Astrocyte (in vitro differentiated cells and primary cell): Measurements from ENCODE around the gene LMAN1L. TPM values are rescaled to one million over a fixed set of nuclear protein-coding genes. Genes with fewer than 3 reads are reported as not detected.

Experiments used
- DNase-seq: peaks from one replicate; pipeline ENCODE4 v3.0.0-alpha.2; 2010; ENCODE audit warnings: low read depth
- FAIRE-seq: peaks from 2 replicates; lab custom pipeline; 2011; peaks lifted over from hg19 to GRCh38; lab: Jason Lieb, UNC
- H2AFZ ChIP-seq: 2 replicates; pipeline ENCODE4 v1.6.0; 2012; ENCODE audit warnings: low read depth, low read length, inconsistent platforms
- H3K27ac ChIP-seq: 2 replicates; pipeline ENCODE4 v1.5.1; 2011; ENCODE audit warnings: low read depth, low read length, inconsistent platforms
- H3K27me3 ChIP-seq: 2 replicates; pipeline ENCODE4 v1.6.0; 2011; ENCODE audit warnings: low read length, inconsistent platforms; ENCODE audit not compliant: insufficient read depth
- H3K36me3 ChIP-seq: 2 replicates; pipeline ENCODE4 v1.5.1; 2011; ENCODE audit warnings: low read length, inconsistent platforms; ENCODE audit not compliant: insufficient read depth
- H3K4me1 ChIP-seq: 2 replicates; pipeline ENCODE4 v1.5.1; 2011; ENCODE audit warnings: low read length, inconsistent platforms; ENCODE audit not compliant: insufficient read depth
- H3K4me2 ChIP-seq: 2 replicates; pipeline ENCODE4 v1.6.0; 2012; ENCODE audit warnings: low read length, inconsistent platforms
- H3K4me3 ChIP-seq: 2 replicates; pipeline ENCODE4 v1.5.1; 2011; ENCODE audit warnings: low read depth, mild to moderate bottlenecking, low read length, inconsistent platforms; ENCODE audit not compliant: insufficient read depth
- H3K79me2 ChIP-seq: 2 replicates; pipeline ENCODE4 v1.6.0; 2012; ENCODE audit warnings: mild to moderate bottlenecking, low read length, inconsistent platforms; ENCODE audit not compliant: insufficient read depth
- H3K9ac ChIP-seq: 2 replicates; pipeline ENCODE4 v1.6.0; 2012; ENCODE audit warnings: mild to moderate bottlenecking, low read length, inconsistent platforms
- H3K9me3 ChIP-seq: 2 replicates; pipeline ENCODE4 v1.5.1; 2012; ENCODE audit warnings: low read depth, mild to moderate bottlenecking, low read length, inconsistent platforms; ENCODE audit not compliant: insufficient read depth
- H4K20me1 ChIP-seq: 2 replicates; pipeline ENCODE4 v1.6.0; 2012; ENCODE audit warnings: low read length, inconsistent platforms; ENCODE audit not compliant: insufficient read depth
- H3K27ac Mint-ChIP-seq: one replicate; pipeline ENCODE4 v1.8.0; 2021; ENCODE audit warnings: mild to moderate bottlenecking, mixed read lengths; ENCODE audit not compliant: unreplicated experiment
- H3K27me3 Mint-ChIP-seq: one replicate; pipeline ENCODE4 v1.8.0; 2021; ENCODE audit warnings: low read depth, mixed read lengths; ENCODE audit not compliant: unreplicated experiment
- H3K36me3 Mint-ChIP-seq: one replicate; pipeline ENCODE4 v1.8.0; 2021; ENCODE audit warnings: low read depth, mixed read lengths; ENCODE audit not compliant: unreplicated experiment
- H3K4me1 Mint-ChIP-seq: one replicate; pipeline ENCODE4 v1.8.0; 2021; ENCODE audit warnings: low read depth, mixed read lengths; ENCODE audit not compliant: unreplicated experiment
- H3K4me3 Mint-ChIP-seq: one replicate; pipeline ENCODE4 v1.8.0; 2021; ENCODE audit warnings: mild to moderate bottlenecking, moderate library complexity, mixed read lengths; ENCODE audit not compliant: unreplicated experiment
- H3K9me3 Mint-ChIP-seq: one replicate; pipeline ENCODE4 v1.8.0; 2021; ENCODE audit warnings: mild to moderate bottlenecking, mixed read lengths; ENCODE audit not compliant: unreplicated experiment
- EZH2 ChIP-seq: IDR thresholded peaks from 2 replicates; pipeline ENCODE4 v1.6.1; 2012; ENCODE audit warnings: mild to moderate bottlenecking, low read length, inconsistent platforms; ENCODE audit not compliant: insufficient read depth
- total RNA-seq: library from RNA; stranded (reverse); gene quantifications from 2 replicates; pipeline ENCODE4 v1.2.1, GENCODE V29; 2021
- TF ChIP-seq, protein P1 (sequence below): IDR thresholded peaks from 2 replicates; pipeline ENCODE4 v1.5.1; 2011; ENCODE audit warnings: low read depth, mild to moderate bottlenecking, inconsistent platforms, low read length, moderate library complexity; ENCODE audit not compliant: insufficient read depth

Gene LMAN1L
- total RNA-seq, 1 donor from 2014 or later = 0.32 TPM

- Histone ChIP-seq H3K9me3 (no peaks in the 10 kb centered on the region), H3K4me1 (peaks cover 66% of the 10 kb centered on the region), H3K79me2 (peaks cover 94% of the 10 kb centered on the region), H3K36me3 (no peaks in the 10 kb centered on the region), H3K9ac (peak overlapping the region; percentile 44), H3K4me2 (no peak overlapping the region), H3K4me3 (no peak overlapping the region), H3K27ac (no peak overlapping the region), H2AFZ (no peak overlapping the region), H4K20me1 (peaks cover 94% of the 10 kb centered on the region), H3K27me3 (no peaks in the 10 kb centered on the region)
- Mint-ChIP-seq H3K27me3 (no peaks in the 10 kb centered on the region), H3K9me3 (no peaks in the 10 kb centered on the region), H3K36me3 (peaks cover 3% of the 10 kb centered on the region), H3K4me1 (peaks cover 42% of the 10 kb centered on the region), H3K4me3 (peak overlapping the region; percentile 6), H3K27ac (peak overlapping the region; percentile 55)
- FAIRE-seq = no peak
- no peak for DNase-seq
- TF ChIP-seq, protein P1, sequence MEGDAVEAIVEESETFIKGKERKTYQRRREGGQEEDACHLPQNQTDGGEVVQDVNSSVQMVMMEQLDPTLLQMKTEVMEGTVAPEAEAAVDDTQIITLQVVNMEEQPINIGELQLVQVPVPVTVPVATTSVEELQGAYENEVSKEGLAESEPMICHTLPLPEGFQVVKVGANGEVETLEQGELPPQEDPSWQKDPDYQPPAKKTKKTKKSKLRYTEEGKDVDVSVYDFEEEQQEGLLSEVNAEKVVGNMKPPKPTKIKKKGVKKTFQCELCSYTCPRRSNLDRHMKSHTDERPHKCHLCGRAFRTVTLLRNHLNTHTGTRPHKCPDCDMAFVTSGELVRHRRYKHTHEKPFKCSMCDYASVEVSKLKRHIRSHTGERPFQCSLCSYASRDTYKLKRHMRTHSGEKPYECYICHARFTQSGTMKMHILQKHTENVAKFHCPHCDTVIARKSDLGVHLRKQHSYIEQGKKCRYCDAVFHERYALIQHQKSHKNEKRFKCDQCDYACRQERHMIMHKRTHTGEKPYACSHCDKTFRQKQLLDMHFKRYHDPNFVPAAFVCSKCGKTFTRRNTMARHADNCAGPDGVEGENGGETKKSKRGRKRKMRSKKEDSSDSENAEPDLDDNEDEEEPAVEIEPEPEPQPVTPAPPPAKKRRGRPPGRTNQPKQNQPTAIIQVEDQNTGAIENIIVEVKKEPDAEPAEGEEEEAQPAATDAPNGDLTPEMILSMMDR = no peak
- TF ChIP-seq EZH2 = no peak
Measured at GRCh38 chr15:74791667-74792066, 21.0 kb upstream of the LMAN1L start.

GRCh38 chr15:74792227-74793016 lies 20.2 kb upstream of the LMAN1L start:
- peak overlapping the region; percentile 55 for H3K27ac Mint-ChIP-seq
- no peaks in the 10 kb centered on the region for H3K27me3 Mint-ChIP-seq
- Histone ChIP-seq H3K4me3 (no peak overlapping the region), H3K9me3 (no peaks in the 10 kb centered on the region), H3K4me1 (peaks cover 59% of the 10 kb centered on the region), H3K36me3 (no peaks in the 10 kb centered on the region), H3K4me2 (peak overlapping the region; percentile 26), H3K27ac (no peak overlapping the region), H3K9ac (peak overlapping the region; percentile 13), H3K27me3 (no peaks in the 10 kb centered on the region), H3K79me2 (peaks cover 92% of the 10 kb centered on the region), H4K20me1 (peaks cover 92% of the 10 kb centered on the region), H2AFZ (no peak overlapping the region)
- H3K36me3 Mint-ChIP-seq = peaks cover 3% of the 10 kb centered on the region
- no peak for FAIRE-seq
- H3K4me3 Mint-ChIP-seq = no peak overlapping the region
- TF ChIP-seq EZH2 = no peak
- TF ChIP-seq, protein P1 = no peak
- no peaks in the 10 kb centered on the region for H3K9me3 Mint-ChIP-seq
- no peak for DNase-seq
- H3K4me1 Mint-ChIP-seq = peaks cover 41% of the 10 kb centered on the region
